ENCODE results near the gene ARRDC3. TPM values are rescaled to one million over a fixed set of nuclear protein-coding genes. Genes with fewer than 3 reads are reported as not detected.
A peak's percentile ranks its signal among the peaks of the same experiment; 100 is the strongest.

The ARRDC3 gene
- total RNA-seq, 1 donor = 120 TPM

DNA sequence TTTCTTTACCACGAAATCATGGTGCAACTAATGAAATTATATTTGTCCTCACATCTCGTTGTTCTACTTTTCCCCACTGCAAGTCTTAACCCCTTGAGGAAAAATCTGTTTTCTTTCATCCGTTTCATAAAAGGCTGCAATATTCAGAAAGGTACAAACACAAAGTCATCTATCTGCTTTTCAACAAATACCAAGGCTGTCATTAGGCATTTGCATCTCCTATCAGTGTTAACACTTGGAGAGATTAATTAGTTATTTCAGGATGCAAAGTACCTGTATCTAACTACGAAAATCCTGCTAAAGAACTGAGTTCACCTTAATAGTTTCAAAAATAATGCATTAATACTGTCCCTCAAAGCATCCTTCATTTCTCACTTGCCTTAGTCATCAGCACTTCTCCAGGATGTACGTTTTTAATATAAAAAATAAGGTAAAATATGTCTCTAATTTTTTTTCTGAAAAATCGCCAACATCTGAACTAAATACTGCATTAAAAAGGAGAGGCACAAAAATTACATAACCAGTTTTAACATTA is 1.8 kb downstream of the ARRDC3 start:
- H3K4me3 ChIP-seq (ENCODE audit: low read depth, low read length) = peak overlapping the region; percentile 95
- TF ChIP-seq, protein P1, sequence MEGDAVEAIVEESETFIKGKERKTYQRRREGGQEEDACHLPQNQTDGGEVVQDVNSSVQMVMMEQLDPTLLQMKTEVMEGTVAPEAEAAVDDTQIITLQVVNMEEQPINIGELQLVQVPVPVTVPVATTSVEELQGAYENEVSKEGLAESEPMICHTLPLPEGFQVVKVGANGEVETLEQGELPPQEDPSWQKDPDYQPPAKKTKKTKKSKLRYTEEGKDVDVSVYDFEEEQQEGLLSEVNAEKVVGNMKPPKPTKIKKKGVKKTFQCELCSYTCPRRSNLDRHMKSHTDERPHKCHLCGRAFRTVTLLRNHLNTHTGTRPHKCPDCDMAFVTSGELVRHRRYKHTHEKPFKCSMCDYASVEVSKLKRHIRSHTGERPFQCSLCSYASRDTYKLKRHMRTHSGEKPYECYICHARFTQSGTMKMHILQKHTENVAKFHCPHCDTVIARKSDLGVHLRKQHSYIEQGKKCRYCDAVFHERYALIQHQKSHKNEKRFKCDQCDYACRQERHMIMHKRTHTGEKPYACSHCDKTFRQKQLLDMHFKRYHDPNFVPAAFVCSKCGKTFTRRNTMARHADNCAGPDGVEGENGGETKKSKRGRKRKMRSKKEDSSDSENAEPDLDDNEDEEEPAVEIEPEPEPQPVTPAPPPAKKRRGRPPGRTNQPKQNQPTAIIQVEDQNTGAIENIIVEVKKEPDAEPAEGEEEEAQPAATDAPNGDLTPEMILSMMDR (IDR thresholded peaks at IDR 0.05; ENCODE audit: insufficient read depth, low read length) = no peak
- no peak for DNase-seq (ENCODE audit: low read depth)

DNA sequence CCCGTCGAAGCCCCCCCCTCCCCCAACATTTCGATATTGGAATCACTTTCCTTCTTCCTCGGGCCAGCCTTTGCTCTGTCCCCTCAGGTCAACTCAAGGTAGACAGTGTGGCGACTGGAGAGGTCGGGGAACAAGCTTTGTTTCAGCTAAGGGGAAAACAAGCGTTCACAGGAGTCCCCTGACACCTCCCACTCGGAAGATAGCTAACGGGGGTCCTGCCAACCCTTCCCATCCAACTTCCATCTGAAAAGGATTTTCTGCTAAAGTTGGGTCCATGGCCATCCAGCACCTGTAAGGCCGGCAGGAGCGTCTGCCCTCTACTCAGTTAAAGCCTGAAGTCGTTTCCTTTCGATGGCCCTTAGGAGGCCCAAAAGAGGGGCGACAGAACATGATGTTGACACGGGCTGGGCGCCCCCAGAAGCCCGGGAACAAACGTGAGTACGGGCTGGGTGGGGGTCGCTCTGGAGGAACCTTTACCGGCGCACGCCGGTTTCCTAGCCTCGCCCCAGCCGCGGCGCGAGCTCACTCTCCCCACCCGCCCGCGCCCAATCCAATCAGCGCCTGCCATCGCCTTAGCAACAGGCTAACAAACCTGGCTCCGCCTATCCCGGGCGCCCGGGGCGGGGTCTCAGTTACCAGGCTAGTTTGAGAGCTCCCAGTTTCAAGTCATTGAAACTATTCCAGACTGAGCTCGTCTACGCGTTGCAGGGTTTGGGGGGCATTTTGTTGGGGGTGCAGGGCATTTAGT is 2.5 kb downstream of the ARRDC3 start:
- H3K4me3 ChIP-seq (ENCODE audit: low read depth, low read length) = peak overlapping the region; percentile 95
- DNase-seq (ENCODE audit: low read depth) = peak; percentile 92
- TF ChIP-seq, protein P1 (IDR thresholded peaks at IDR 0.05; ENCODE audit: insufficient read depth, low read length) = no peak

DNA sequence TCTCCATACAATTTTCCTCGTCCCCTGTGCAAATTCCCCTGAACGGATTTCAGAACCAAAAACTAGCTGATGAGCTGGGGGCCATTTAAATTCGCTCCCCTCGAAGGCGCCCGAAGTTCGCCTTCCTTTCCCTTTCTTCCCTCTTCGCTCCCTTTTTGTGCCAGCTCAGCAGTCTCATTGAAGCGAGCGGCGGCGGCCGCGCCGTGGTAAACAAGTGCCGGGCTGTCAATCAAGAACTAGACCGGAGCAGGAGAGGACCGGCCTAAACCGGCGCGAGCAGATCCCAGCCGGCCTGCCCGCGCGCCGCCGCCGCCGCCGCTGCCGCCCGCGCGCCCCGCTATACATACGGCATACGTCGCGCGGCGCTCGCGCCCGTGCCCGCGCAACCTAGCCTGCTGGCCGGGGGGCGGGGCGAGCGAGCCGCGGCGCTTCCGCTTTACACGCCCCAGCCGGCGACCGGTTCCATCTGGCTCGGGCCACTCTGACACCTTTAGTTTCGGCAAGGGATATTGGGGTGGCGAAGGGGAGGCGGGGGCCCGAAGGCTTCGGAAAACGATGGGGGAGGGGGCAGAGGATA is 3.1 kb downstream of the ARRDC3 start:
- TF ChIP-seq, protein P1 (IDR thresholded peaks at IDR 0.05; ENCODE audit: insufficient read depth, low read length) = no peak
- DNase-seq (ENCODE audit: low read depth) = peak; percentile 87
- H3K4me3 ChIP-seq (ENCODE audit: low read depth, low read length) = peak overlapping the region; percentile 95

DNA sequence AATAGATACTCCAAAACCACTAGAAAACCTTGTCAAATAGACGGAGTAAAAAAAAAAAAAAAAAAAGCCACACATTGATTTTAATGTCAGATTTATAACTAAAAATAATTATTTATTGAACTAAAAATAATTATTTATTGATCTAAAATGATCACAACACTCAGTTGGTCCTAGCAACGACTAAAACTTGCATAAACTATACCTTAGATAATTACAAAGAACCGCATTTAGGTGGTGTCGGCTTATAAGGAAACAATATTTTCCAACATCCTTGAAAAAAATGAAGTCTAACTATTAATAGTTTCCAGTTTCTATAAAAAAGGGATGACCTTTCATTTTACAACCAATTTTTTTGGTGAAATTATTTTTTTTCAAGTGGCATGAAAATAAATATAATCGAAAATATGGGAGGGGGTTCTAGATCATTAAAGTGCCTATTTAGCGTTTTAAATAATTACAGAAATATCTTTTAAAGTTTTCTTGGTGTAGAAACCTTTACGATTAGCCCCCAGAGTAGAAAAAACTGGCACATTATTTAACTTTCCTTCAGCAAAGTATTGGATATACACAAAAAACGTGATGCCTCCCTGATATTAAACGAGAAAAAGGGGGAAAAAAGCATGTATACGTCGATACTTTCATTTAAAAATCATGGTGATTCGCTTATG is 3.7 kb downstream of the ARRDC3 start:
- TF ChIP-seq, protein P1 (IDR thresholded peaks at IDR 0.05; ENCODE audit: insufficient read depth, low read length) = no peak

DNA sequence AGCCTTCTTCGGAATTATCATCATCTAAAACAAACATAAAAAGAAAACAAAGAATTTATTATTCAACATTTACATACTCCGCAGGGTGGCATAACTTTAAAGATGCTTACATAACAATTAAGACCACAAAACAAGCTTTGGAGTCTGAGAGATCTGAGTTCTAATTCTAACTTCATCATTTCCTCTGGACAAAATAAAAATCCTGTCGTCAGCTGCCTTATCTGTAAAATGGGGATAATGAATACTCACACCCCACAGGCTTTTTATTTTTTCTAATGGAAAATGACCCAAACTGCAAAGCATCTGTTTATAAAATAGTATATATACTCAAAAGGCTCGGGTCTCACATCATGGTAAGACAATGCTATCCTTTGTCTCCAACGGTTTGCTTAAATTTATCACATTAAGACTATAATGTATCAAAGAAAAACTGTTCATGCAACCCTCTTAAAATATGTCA is 4.3 kb downstream of the ARRDC3 start:
- TF ChIP-seq, protein P1 (IDR thresholded peaks at IDR 0.05; ENCODE audit: insufficient read depth, low read length) = no peak
- H3K4me3 ChIP-seq (ENCODE audit: low read depth, low read length) = peak overlapping the region; percentile 95
- peak; percentile 45 for DNase-seq (ENCODE audit: low read depth)

More for the DNA sequence above, 3.7 kb downstream of the ARRDC3 start:
- peak; percentile 27 for DNase-seq (ENCODE audit: low read depth)
- peak overlapping the region; percentile 95 for H3K4me3 ChIP-seq (ENCODE audit: low read depth, low read length)

DNA sequence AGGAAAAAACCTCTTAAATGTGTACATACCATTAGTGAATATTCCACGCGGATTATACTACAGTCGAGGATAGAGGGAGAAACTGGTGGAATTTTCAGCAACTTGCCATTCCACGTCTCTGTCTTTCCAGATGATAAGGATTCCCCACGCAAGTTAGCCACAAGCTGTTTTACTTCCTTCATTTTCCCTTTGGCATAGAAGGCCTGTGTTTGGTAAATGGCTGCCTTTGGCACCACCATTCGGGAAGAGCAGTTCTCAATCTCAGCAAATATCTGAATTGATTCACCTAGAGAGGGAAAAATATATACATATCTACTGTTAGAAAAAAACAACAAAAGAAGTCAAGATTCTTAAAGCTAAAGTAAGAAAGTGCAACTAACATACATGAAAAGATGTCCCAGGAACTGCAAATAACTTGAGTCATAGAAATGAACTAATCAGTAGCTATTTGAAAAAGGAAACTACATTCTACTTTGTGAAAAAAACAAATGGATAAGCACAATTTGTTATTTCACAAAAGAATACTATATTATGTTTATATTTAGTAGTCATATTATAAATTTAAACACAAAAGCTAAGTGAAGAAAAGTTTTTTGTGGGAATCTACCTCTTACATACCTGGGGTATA is 8.1 kb downstream of the ARRDC3 start:
- TF ChIP-seq, protein P1 (IDR thresholded peaks at IDR 0.05; ENCODE audit: insufficient read depth, low read length) = no peak
- DNase-seq (ENCODE audit: low read depth) = peak; percentile 16
- H3K4me3 ChIP-seq (ENCODE audit: low read depth, low read length) = no peak overlapping the region
